Measurements from ENCODE around the gene ZNF429. TPM values are rescaled to one million over a fixed set of nuclear protein-coding genes. Genes with fewer than 3 reads are reported as not detected.
"Not testable (repeated sequence)": the region's sequence is repeated elsewhere in the genome, so short reads cannot be mapped to it uniquely, and the experiment has no call there.

ZNF429 gene
- total RNA-seq, 2 donors from 2014 or later, result 10.5 to 15.1 TPM

- no peak for DNase-seq
- Histone ChIP-seq H3K4me1 (no peaks in the 10 kb centered on the region), H3K36me3 (no peaks in the 10 kb centered on the region), H3K4me3 (no peak overlapping the region), H3K9me3 (no peaks in the 10 kb centered on the region), H3K27me3 (no peaks in the 10 kb centered on the region), H3K9ac (ENCODE audit: low read depth in 2 of 2, low read length in 2 of 2) (no peak overlapping the region), H3K27ac (no peak overlapping the region)
- intact Hi-C loops (cut with DNase I), result no loop called here
- TF ChIP-seq CTCF (IDR thresholded peaks at IDR 0.05), result no peak
Measured at GRCh38 chr19:21593008-21593481, 87.6 kb downstream of the ZNF429 start.

- no peaks in the 10 kb centered on the region for H3K36me3 ChIP-seq
- H3K27ac ChIP-seq, result no peak overlapping the region
- TF ChIP-seq CTCF (IDR thresholded peaks at IDR 0.05), result no peak
- no peaks in the 10 kb centered on the region for H3K27me3 ChIP-seq
- H3K9ac ChIP-seq (ENCODE audit: low read depth in 2 of 2, low read length in 2 of 2), result no peak overlapping the region
- no peaks in the 10 kb centered on the region for H3K9me3 ChIP-seq
- no peak for DNase-seq
- no peaks in the 10 kb centered on the region for H3K4me1 ChIP-seq
- intact Hi-C loops (cut with DNase I), result no loop called here
- no peak overlapping the region for H3K4me3 ChIP-seq
Measured at GRCh38 chr19:21593502-21593901, 88.1 kb downstream of the ZNF429 start.

- H3K27ac ChIP-seq, result no peak overlapping the region
- TF ChIP-seq CTCF (IDR thresholded peaks at IDR 0.05), result no peak
- DNase-seq, result no peak
- no peaks in the 10 kb centered on the region for H3K9me3 ChIP-seq
- no peak overlapping the region for H3K4me3 ChIP-seq
- no peaks in the 10 kb centered on the region for H3K4me1 ChIP-seq
- no peaks in the 10 kb centered on the region for H3K27me3 ChIP-seq
- H3K36me3 ChIP-seq, result no peaks in the 10 kb centered on the region
- no peak overlapping the region for H3K9ac ChIP-seq (ENCODE audit: low read depth in 2 of 2, low read length in 2 of 2)
- intact Hi-C loops (cut with DNase I), result no loop called here
Measured at GRCh38 chr19:21593934-21594820, 88.8 kb downstream of the ZNF429 start.

- intact Hi-C loops (cut with DNase I), result no loop called here
- H3K36me3 ChIP-seq, result no peaks in the 10 kb centered on the region
- no peaks in the 10 kb centered on the region for H3K4me1 ChIP-seq
- no peak for TF ChIP-seq CTCF (IDR thresholded peaks at IDR 0.05)
- H3K4me3 ChIP-seq, result no peak overlapping the region
- no peak for DNase-seq
- no peak overlapping the region for H3K27ac ChIP-seq
- no peak overlapping the region for H3K9ac ChIP-seq (ENCODE audit: low read depth in 2 of 2, low read length in 2 of 2)
- no peaks in the 10 kb centered on the region for H3K27me3 ChIP-seq
- no peaks in the 10 kb centered on the region for H3K9me3 ChIP-seq
Measured at GRCh38 chr19:21595185-21595584, 89.8 kb downstream of the ZNF429 start.

GRCh38 chr19:21602082-21602658, 96.8 kb downstream of the ZNF429 start:
- H3K9ac ChIP-seq (ENCODE audit: low read depth in 2 of 2, low read length in 2 of 2), result no peak overlapping the region
- intact Hi-C loops (cut with DNase I), result no loop called here
- no peak for TF ChIP-seq CTCF (IDR thresholded peaks at IDR 0.05)
- H3K27ac ChIP-seq, result no peak overlapping the region
- H3K4me1 ChIP-seq, result no peaks in the 10 kb centered on the region
- no peaks in the 10 kb centered on the region for H3K27me3 ChIP-seq
- H3K9me3 ChIP-seq, result no peaks in the 10 kb centered on the region
- no peaks in the 10 kb centered on the region for H3K36me3 ChIP-seq
- H3K4me3 ChIP-seq, result no peak overlapping the region
- DNase-seq, result no peak

GRCh38 chr19:21602659-21603430, 97.4 kb downstream of the ZNF429 start:
- H3K4me1 ChIP-seq; H3K36me3 ChIP-seq; intact Hi-C loops (cut with DNase I); H3K9ac ChIP-seq (ENCODE audit: low read depth in 2 of 2, low read length in 2 of 2); H3K9me3 ChIP-seq; H3K27me3 ChIP-seq; DNase-seq; H3K4me3 ChIP-seq; H3K27ac ChIP-seq: not testable (repeated sequence)

Data from colonic mucosa (tissue), 4 donors.